ENCODE results near the gene CENPS. TPM values are rescaled to one million over a fixed set of nuclear protein-coding genes. Genes with fewer than 3 reads are reported as not detected.
A peak's percentile ranks its signal among the peaks of the same experiment; 100 is the strongest.

CENPS gene
- total RNA-seq, 1 experiment from 2014 or later: 17.8 TPM

- H2BK5ac ChIP-seq (ENCODE audit: insufficient read length, low read length): no peak within 1 kb of the TSS
- peak within 1 kb of the TSS; percentile 89 to 97 (median 96) for H3K27ac Mint-ChIP-seq
- H2BK12ac ChIP-seq (ENCODE audit: insufficient read length, low read depth, low read length): no peak within 1 kb of the TSS
- peak within 1 kb of the TSS; percentile 84 for H3K9ac ChIP-seq (ENCODE audit: extremely low read depth, insufficient read length, low read length)
- H3K56ac ChIP-seq (ENCODE audit: insufficient read length, low read depth, low read length): no peak within 1 kb of the TSS
- no peaks in the 10 kb centered on the region for H3K79me1 ChIP-seq (ENCODE audit: insufficient read depth, low read depth, low read length, poor library complexity, severe bottlenecking)
- H2BK15ac ChIP-seq (ENCODE audit: low read depth, low read length): no peak within 1 kb of the TSS; the same call in 1 of the 2 replicates
- H2AFZ ChIP-seq (ENCODE audit: low read length): no peak within 1 kb of the TSS
- H3K4me1 Mint-ChIP-seq: peaks cover 14 to 18% of the 10 kb centered on the region in 2 experiments
- H3K36me3 Mint-ChIP-seq (ENCODE audit: insufficient read depth in 1 of 3, low read depth in 3 of 3): peaks cover 30 to 51% (median 49%) of the 10 kb centered on the region in 3 experiments
- TF ChIP-seq CTCF (conservative IDR thresholded peaks at IDR 0.05): no peak
- no peak within 1 kb of the TSS for H2AK5ac ChIP-seq (ENCODE audit: insufficient read length, low read length)
- H3K27me3 ChIP-seq (ENCODE audit: insufficient read depth, low read length): no peaks in the 10 kb centered on the region
- H3K4me2 ChIP-seq (ENCODE audit: insufficient read depth, insufficient read length, low read length): peak within 1 kb of the TSS; percentile 85
- no peaks in the 10 kb centered on the region for H4K20me1 ChIP-seq (ENCODE audit: control insufficient read depth, insufficient read depth, insufficient read length)
- peak within 1 kb of the TSS; percentile 95 for H3K14ac ChIP-seq (ENCODE audit: insufficient read depth, low read length)
- peaks cover 11% of the 10 kb centered on the region for H3K79me2 ChIP-seq (ENCODE audit: insufficient read depth, low read length)
- peak within 1 kb of the TSS; percentile 92 to 96 for H3K4me3 Mint-ChIP-seq
- peak; percentile 98 for DNase-seq
- H3K18ac ChIP-seq (ENCODE audit: insufficient read length, low read depth, low read length): peak within 1 kb of the TSS; percentile 89
- H3K27ac ChIP-seq (ENCODE audit: insufficient read length, low read depth, low read length): no peak within 1 kb of the TSS
- no peak within 1 kb of the TSS for H3T11ph ChIP-seq (ENCODE audit: low read length)
- H3K9me3 Mint-ChIP-seq: peaks cover 0 to 4% of the 10 kb centered on the region in 2 experiments; a peak in 3 of 5 replicates
- no peak within 1 kb of the TSS for H4K91ac ChIP-seq (ENCODE audit: insufficient read length, low read depth, low read length)
- no peaks in the 10 kb centered on the region for H3K9me3 ChIP-seq (ENCODE audit: control insufficient read depth, low read depth, low read length)
- H3K27me3 Mint-ChIP-seq (ENCODE audit: low read depth): no peaks in the 10 kb centered on the region
- H2BK120ac ChIP-seq (ENCODE audit: low read depth, low read length, poor library complexity, severe bottlenecking): no peak within 1 kb of the TSS
- no peak within 1 kb of the TSS for H4K5ac ChIP-seq (ENCODE audit: insufficient read length, low read depth, low read length)
- H3K4ac ChIP-seq (ENCODE audit: low read depth, low read length): no peak within 1 kb of the TSS
- WGBS (ENCODE audit: extremely low coverage, insufficient read length, low lambda C conversion rate): no CpG with 5 or more reads among the region's 76 CpGs
- H3K4me1 ChIP-seq (ENCODE audit: insufficient read depth, low read length): no peaks in the 10 kb centered on the region
- H3K23me2 ChIP-seq (ENCODE audit: insufficient read length, low read depth, low read length, poor library complexity, severe bottlenecking): peaks cover 16% of the 10 kb centered on the region
- no peak within 1 kb of the TSS for H3K23ac ChIP-seq (ENCODE audit: insufficient read length, low read depth, low read length)
- no peak within 1 kb of the TSS for H2BK20ac ChIP-seq (ENCODE audit: low read depth, low read length, poor library complexity, severe bottlenecking)
- no peak within 1 kb of the TSS for H4K8ac ChIP-seq (replicated peaks; ENCODE audit: insufficient read length, low read depth, low read length)
Observed at GRCh38 chr1:10398734-10399443, 31.3 kb upstream of the CENPS start, which contains the start of gene PGD. Gene PGD, plus strand, starts transcription at chr1:10399064. Its CDS starts 54 bp downstream, at chr1:10399118.
